Stimulated activated naive CD8-positive, alpha-beta T cell treated with anti-CD3 and anti-CD28 coated beads, Interleukin-15, Interleukin-2, amounts not matched to agents 100 ng/mL and 50 ng/mL, for 24 hours (primary cell): ENCODE data around the gene MRPL10.
A peak's percentile ranks its signal among the peaks of the same experiment; 100 is the strongest.

ENCODE experiments used
- H3K27ac Mint-ChIP-seq: one replicate; pipeline ENCODE4 v1.8.0; 2021; ENCODE audit warnings: mild to moderate bottlenecking, mixed read lengths
- H3K27me3 Mint-ChIP-seq: one replicate; pipeline ENCODE4 v1.8.0; 2021; ENCODE audit warnings: mixed read lengths
- H3K36me3 Mint-ChIP-seq: one replicate; pipeline ENCODE4 v1.8.0; 2021; ENCODE audit warnings: low read depth, mixed read lengths
- H3K4me1 Mint-ChIP-seq: one replicate; pipeline ENCODE4 v1.8.0; 2021; ENCODE audit warnings: low read depth, mixed read lengths
- H3K4me3 Mint-ChIP-seq: one replicate; pipeline ENCODE4 v1.8.0; 2021; ENCODE audit warnings: mild to moderate bottlenecking, mixed read lengths
- H3K9me3 Mint-ChIP-seq: one replicate; pipeline ENCODE4 v1.8.0; 2021; ENCODE audit warnings: mixed read lengths

Gene MRPL10

GRCh38 chr17:47836601-47837000, 5.3 kb upstream of the MRPL10 start:
- no peaks in the 10 kb centered on the region for H3K36me3 Mint-ChIP-seq
- H3K9me3 Mint-ChIP-seq: no peaks in the 10 kb centered on the region
- no peak overlapping the region for H3K4me3 Mint-ChIP-seq
- no peak overlapping the region for H3K27ac Mint-ChIP-seq
- peaks cover 39% of the 10 kb centered on the region for H3K4me1 Mint-ChIP-seq
- H3K27me3 Mint-ChIP-seq: no peaks in the 10 kb centered on the region

GRCh38 chr17:47834756-47835155, 3.4 kb upstream of the MRPL10 start:
- no peaks in the 10 kb centered on the region for H3K9me3 Mint-ChIP-seq
- H3K4me1 Mint-ChIP-seq: peaks cover 44% of the 10 kb centered on the region
- H3K36me3 Mint-ChIP-seq: peaks cover 9% of the 10 kb centered on the region
- no peak overlapping the region for H3K4me3 Mint-ChIP-seq
- no peak overlapping the region for H3K27ac Mint-ChIP-seq
- H3K27me3 Mint-ChIP-seq: no peaks in the 10 kb centered on the region

- peak overlapping the region; percentile 88 for H3K27ac Mint-ChIP-seq
- no peaks in the 10 kb centered on the region for H3K9me3 Mint-ChIP-seq
- H3K4me3 Mint-ChIP-seq: peak overlapping the region; percentile 93
- H3K4me1 Mint-ChIP-seq: peaks cover 55% of the 10 kb centered on the region
- peaks cover 23% of the 10 kb centered on the region for H3K36me3 Mint-ChIP-seq
- H3K27me3 Mint-ChIP-seq: no peaks in the 10 kb centered on the region
Measured at GRCh38 chr17:47831934-47832327, 590 bp upstream of the MRPL10 start.

GRCh38 chr17:47830396-47831002, 842 bp downstream of the MRPL10 start:
- Mint-ChIP-seq H3K4me1 (peaks cover 50% of the 10 kb centered on the region), H3K36me3 (peaks cover 35% of the 10 kb centered on the region)

GRCh38 chr17:47829870-47830269, 1.5 kb downstream of the MRPL10 start:
- H3K4me1 Mint-ChIP-seq: peaks cover 48% of the 10 kb centered on the region
- peak overlapping the region; percentile 77 for H3K27ac Mint-ChIP-seq
- no peaks in the 10 kb centered on the region for H3K9me3 Mint-ChIP-seq
- peaks cover 39% of the 10 kb centered on the region for H3K36me3 Mint-ChIP-seq
- H3K4me3 Mint-ChIP-seq: peak overlapping the region; percentile 93
- H3K27me3 Mint-ChIP-seq: no peaks in the 10 kb centered on the region

More at GRCh38 chr17:47830396-47831002, 842 bp downstream of the MRPL10 start:
- Mint-ChIP-seq H3K9me3 (no peaks in the 10 kb centered on the region), H3K27me3 (no peaks in the 10 kb centered on the region), H3K4me3 (peak overlapping the region; percentile 93), H3K27ac (peak overlapping the region; percentile 88)

- no peak overlapping the region for H3K4me3 Mint-ChIP-seq
- H3K4me1 Mint-ChIP-seq: peaks cover 25% of the 10 kb centered on the region
- no peak overlapping the region for H3K27ac Mint-ChIP-seq
- no peaks in the 10 kb centered on the region for H3K9me3 Mint-ChIP-seq
- no peaks in the 10 kb centered on the region for H3K27me3 Mint-ChIP-seq
- peaks cover 37% of the 10 kb centered on the region for H3K36me3 Mint-ChIP-seq
Measured at GRCh38 chr17:47823519-47823918, 7.8 kb downstream of the MRPL10 start.

GRCh38 chr17:47822785-47823184, 8.6 kb downstream of the MRPL10 start:
- H3K4me3 Mint-ChIP-seq: peak overlapping the region; percentile 94
- peaks cover 32% of the 10 kb centered on the region for H3K36me3 Mint-ChIP-seq
- H3K9me3 Mint-ChIP-seq: no peaks in the 10 kb centered on the region
- peaks cover 25% of the 10 kb centered on the region for H3K4me1 Mint-ChIP-seq
- no peak overlapping the region for H3K27ac Mint-ChIP-seq
- H3K27me3 Mint-ChIP-seq: no peaks in the 10 kb centered on the region

- Mint-ChIP-seq H3K36me3 (peaks cover 32% of the 10 kb centered on the region), H3K4me1 (peaks cover 25% of the 10 kb centered on the region), H3K4me3 (peak within 1 kb of the TSS; percentile 94), H3K9me3 (no peaks in the 10 kb centered on the region), H3K27ac (peak within 1 kb of the TSS; percentile 87), H3K27me3 (no peaks in the 10 kb centered on the region)
Measured at GRCh38 chr17:47821424-47822391, 9.6 kb downstream of the MRPL10 start, which contains the start of gene OSBPL7. OSBPL7 (minus strand) TSS chr17:47821794; CDS start chr17:47820278, 1,516 bp downstream.

- Mint-ChIP-seq H3K36me3 (peaks cover 26% of the 10 kb centered on the region), H3K9me3 (no peaks in the 10 kb centered on the region), H3K4me1 (peaks cover 25% of the 10 kb centered on the region)
Measured at GRCh38 chr17:47821031-47821423, 10.3 kb downstream of the MRPL10 start.

GRCh38 chr17:47820033-47820789, 11.1 kb downstream of the MRPL10 start:
- H3K27ac Mint-ChIP-seq: peak overlapping the region; percentile 87
- H3K9me3 Mint-ChIP-seq: no peaks in the 10 kb centered on the region
- H3K4me3 Mint-ChIP-seq: peak overlapping the region; percentile 94
- peaks cover 25% of the 10 kb centered on the region for H3K4me1 Mint-ChIP-seq
- H3K36me3 Mint-ChIP-seq: peaks cover 20% of the 10 kb centered on the region
- H3K27me3 Mint-ChIP-seq: no peaks in the 10 kb centered on the region

More at GRCh38 chr17:47821031-47821423, 10.3 kb downstream of the MRPL10 start:
- H3K4me3 Mint-ChIP-seq: peak overlapping the region; percentile 94
- peak overlapping the region; percentile 87 for H3K27ac Mint-ChIP-seq
- no peaks in the 10 kb centered on the region for H3K27me3 Mint-ChIP-seq

- Mint-ChIP-seq H3K9me3 (no peaks in the 10 kb centered on the region), H3K4me3 (no peak overlapping the region), H3K27ac (no peak overlapping the region), H3K36me3 (peaks cover 16% of the 10 kb centered on the region), H3K4me1 (peaks cover 25% of the 10 kb centered on the region), H3K27me3 (no peaks in the 10 kb centered on the region)
Measured at GRCh38 chr17:47819475-47819874, 11.9 kb downstream of the MRPL10 start.

GRCh38 chr17:47818002-47818695, 13.2 kb downstream of the MRPL10 start:
- H3K4me1 Mint-ChIP-seq: peaks cover 25% of the 10 kb centered on the region
- H3K27me3 Mint-ChIP-seq: no peaks in the 10 kb centered on the region
- no peak overlapping the region for H3K27ac Mint-ChIP-seq
- peaks cover 13% of the 10 kb centered on the region for H3K36me3 Mint-ChIP-seq
- H3K9me3 Mint-ChIP-seq: no peaks in the 10 kb centered on the region
- no peak overlapping the region for H3K4me3 Mint-ChIP-seq

- Mint-ChIP-seq H3K4me1 (peaks cover 16% of the 10 kb centered on the region), H3K36me3 (peaks cover 23% of the 10 kb centered on the region), H3K27ac (no peak overlapping the region), H3K4me3 (no peak overlapping the region), H3K9me3 (no peaks in the 10 kb centered on the region), H3K27me3 (no peaks in the 10 kb centered on the region)
Measured at GRCh38 chr17:47816947-47817346, 14.4 kb downstream of the MRPL10 start.

GRCh38 chr17:47816111-47816735, 15.1 kb downstream of the MRPL10 start:
- peaks cover 30% of the 10 kb centered on the region for H3K36me3 Mint-ChIP-seq
- no peak overlapping the region for H3K27ac Mint-ChIP-seq
- H3K4me1 Mint-ChIP-seq: peaks cover 15% of the 10 kb centered on the region
- no peaks in the 10 kb centered on the region for H3K27me3 Mint-ChIP-seq
- no peak overlapping the region for H3K4me3 Mint-ChIP-seq
- H3K9me3 Mint-ChIP-seq: no peaks in the 10 kb centered on the region
